RPMI8226 (cell line): Measurements from ENCODE around the gene KCNJ5.
A peak's percentile ranks its signal among the peaks of the same experiment; 100 is the strongest.

Source experiments
- DNase-seq: peaks from one replicate; pipeline ENCODE4 v3.0.0-alpha.2; 2015

The KCNJ5 gene

DNA sequence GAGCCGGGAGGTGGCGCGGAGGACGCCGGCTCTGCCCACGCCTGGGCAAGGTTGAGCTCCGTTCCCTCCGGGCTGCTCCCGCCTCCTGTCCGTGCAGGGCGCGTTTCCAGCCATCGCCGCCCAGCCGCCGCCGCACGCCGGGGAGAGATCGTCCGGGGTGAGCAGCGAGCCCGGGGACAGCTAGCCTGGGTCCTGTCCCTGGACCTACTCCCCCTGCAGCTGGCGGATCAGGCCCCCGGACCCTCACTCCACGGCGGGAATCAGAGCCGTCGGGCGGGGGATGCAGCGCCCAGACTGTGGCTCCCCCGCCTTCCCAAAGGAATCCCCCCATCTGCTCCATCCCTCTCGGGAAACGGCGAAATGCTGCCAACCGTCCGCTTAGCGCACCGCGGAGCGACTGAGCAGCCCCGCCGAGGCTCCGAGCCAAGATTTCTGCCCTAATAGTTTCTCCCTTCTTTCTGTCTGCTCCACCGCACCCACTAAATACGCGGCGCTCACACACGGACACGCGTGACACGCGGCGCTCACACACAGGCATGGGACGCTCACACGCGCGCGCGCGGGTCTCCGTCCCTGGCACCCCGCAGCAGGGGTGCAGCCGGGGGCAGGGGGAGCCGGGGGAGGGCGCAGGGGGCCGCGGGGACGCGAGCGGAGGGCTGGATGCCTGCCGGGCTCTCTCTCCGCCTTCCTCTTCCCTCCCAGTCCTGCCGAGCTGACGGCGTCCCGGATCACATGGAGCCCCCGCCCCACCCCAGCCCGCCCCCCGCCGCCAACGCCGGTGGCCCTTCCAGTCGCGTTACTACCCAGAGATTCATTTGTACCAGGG lies at the start of gene KCNJ5:
TSS of gene KCNJ5 (plus strand) at position 814 of the 826 bp plus-strand sequence. CDS start 19,918 bp downstream, outside the sequence.
- DNase-seq, result no peak

DNA sequence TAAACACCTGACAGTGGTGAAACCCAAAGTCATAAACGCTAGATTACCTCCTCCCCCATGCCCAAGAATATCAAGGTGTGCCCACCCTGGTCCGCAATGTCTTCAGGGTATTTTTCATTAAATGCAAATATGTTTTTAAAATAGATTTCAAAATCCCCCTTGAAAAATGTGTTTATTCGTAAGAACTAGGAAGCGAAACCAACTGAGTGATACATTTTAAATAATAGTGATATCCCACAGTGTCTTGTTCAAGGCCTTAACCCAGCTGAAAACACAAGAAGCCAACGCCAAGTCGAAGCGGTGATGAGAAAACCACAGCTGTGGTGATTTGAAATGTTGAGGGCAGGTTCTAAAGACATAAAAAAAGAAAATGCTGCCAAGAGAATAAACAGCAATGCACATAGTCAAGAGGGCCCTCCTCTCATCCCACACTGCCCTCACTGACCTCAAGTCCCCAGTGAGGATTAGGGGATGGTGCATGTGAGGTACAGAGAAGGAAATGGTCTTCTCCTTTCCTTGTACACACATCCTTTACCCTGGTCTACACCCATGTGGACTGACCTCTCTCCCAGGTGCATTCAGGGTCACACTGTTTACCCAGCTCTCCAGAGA lies 49.6 kb upstream of the KCNJ5 start:
- DNase-seq, result no peak

DNA sequence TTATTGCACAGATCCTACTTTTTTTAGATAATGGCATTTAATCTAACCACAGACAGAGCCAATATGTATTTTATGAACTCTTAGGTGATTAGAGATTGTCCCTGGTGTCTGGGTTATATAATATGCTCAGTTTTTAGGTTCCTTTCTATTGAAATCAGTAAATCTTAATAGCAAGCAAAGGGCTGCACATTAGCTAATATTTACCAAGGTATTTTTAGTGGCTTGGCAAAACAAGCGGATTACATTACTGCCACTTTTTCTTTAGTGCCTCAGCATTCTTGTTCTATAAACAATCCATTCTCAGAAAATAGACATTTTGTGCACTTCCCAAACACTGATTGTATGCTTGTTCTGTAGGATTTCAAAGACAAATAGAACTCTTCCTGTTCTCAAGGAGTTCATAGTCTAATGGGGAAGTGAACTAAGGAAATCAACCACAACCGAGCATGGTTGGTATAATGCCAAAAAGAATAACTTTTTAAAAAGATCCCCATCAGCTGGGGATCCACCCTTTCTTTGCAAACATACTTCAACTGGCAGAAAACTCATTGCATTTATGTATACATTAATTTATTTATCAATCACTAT lies 47.9 kb upstream of the KCNJ5 start:
- DNase-seq, result no peak

DNA sequence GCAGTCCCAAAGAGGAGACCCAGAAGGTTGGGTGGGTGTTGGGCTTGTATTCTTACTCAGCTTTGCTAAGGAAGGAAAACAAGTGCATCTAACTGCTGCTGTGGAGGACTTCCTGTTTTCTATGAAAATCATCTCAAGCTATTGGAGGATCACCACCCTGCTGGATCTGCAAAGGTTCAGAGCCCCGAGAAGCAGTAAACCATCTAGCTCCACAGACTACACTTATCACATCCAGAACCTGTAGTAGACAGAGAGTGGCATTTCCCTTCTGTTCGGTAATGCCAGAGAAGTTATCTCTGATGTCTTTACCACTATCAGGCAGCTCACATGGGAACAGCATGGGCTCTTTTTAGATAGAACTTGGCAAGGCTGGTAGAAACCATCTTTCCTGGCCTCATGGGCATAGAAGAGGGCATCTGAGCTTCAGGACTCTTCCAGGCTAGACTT lies 45.8 kb upstream of the KCNJ5 start:
- DNase-seq, result no peak

DNA sequence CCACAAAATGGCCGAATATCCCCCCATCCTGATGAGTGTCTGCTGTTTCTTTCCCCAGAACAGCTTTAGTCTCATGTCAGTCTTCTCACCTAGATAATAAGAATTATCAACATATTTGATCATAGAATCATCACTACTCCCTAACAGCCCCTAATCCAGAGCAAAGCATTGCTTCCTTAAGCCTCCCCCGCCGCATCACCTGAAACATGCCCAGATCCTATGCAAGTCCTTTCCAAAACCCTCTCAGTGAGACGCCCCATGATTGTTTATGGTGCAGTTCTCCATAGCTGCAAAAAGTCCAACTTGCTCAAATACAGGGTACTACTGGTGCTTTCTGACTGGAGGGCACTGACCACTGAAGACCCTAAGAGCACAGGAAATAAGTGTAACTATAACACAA lies 44.2 kb upstream of the KCNJ5 start:
- no peak for DNase-seq

DNA sequence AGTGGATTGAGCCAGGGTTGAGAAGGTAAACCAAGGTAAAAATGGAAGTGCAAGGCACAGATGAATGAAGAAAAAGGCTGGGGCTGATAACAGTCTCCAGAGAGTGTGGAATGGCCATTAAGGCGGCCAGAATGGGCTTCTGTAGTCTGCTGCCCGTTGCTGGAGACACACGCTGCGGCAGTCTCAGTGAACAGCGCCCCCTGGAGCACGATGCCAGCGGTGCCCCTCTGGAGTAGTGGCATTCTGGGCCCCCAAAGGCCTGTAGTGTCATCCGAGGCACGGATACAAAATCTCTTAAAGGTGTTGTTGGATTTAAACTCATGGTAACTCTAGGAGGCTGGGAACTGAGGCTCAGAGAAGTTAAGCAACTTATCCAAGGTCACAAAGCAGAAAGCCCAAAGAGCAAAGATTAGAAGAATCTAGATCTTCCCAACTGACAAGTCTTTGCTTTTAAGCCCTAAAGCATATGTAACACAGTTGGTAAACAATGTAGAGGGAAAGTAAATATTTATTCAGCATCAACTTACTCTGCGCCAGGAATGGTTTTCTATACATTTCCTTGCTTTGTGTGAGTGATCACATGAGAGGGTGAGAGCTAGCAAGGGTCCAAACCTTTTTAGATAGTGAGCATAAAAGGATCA lies 42.2 kb upstream of the KCNJ5 start:
- peak; percentile 41 for DNase-seq

DNA sequence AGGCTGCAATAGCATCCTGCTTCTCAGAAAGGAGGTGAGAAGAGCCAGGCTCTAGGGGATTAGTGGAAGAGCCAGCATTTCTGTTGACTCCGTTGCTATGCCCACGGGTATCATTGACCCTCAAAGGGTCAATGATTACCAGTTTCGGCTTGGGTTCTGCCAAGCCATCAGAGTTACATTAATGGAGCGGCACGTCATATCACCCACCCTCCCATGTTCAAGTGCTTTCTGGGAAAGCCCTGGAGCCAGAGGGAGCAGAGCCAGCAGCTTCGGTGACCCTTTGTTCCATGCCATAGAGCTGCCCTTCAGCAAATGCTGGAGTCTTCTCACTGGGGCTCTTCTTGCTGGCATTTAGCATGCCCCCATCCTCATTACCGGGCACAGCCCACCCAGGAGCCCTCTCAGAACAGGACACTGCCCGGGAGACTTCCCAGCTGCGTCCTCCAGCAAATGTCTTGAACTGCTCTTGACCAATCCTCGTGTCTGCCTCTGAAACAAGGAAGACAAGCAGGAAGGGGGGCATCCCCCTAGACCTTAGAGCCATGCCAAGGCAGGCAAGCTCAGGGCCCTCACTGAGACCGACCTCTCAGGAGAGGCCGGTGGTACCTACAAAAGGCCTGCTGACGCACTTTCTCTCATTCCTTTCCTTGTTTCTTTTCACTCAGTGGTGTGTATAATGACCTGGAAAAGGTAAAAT lies 38.7 kb upstream of the KCNJ5 start:
- DNase-seq, result no peak

DNA sequence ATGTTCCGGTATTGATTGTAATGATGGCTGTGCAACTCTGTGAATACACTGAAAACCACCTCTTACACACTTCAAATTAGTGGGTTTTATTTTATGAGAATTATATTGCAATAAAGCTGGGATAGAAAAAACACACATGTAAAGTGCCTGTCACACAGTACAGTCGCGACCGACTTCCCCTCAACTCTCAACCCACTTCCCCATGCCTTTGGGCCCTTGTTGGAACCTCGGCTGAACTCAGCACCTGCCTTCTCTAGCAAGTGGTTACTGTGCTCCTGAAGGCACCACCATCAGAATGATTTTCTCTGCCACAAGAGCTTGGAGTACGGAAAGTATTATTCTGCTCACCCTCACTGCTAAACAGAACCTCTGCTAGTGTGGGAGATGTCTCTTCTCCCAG lies 37.6 kb upstream of the KCNJ5 start:
- no peak for DNase-seq

DNA sequence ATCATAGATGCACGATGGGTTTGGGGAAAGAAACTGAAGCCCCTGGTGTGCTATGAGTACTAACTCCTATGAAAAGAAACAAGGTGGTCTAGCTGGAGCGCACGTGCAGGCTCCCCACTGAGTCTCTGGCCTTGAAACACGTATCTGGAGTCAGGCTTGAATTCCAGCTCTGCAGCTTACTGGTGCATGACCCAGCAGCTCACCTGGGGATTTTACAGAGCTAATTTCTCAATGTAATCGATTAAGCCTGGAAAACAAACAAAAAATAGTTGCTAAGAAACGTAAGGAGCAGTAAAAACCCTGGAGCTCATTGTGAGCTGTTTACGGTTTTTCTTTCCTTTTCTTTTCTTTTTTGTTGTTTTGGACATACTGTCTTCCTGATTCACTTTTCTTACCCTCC lies 36.3 kb upstream of the KCNJ5 start:
- DNase-seq, result no peak

DNA sequence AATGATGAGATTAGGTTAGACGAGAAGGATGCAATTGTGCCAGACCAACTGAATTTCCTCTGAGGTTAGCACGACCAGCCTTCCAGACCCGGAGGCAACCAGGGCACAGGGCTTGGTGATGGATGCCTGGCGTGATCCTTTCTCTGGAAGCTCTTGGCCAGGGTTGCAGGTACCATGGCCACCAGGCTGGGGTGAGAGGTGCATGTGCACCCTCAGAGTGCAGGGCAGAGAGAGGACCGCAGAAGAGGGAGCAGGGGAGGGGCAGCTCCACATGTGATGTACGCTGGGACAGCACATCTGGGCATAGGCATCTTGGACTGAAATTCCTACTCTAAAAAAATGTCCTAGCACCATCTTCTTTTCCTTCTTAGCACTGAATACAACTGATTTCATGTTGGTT lies 34.9 kb upstream of the KCNJ5 start:
- no peak for DNase-seq

DNA sequence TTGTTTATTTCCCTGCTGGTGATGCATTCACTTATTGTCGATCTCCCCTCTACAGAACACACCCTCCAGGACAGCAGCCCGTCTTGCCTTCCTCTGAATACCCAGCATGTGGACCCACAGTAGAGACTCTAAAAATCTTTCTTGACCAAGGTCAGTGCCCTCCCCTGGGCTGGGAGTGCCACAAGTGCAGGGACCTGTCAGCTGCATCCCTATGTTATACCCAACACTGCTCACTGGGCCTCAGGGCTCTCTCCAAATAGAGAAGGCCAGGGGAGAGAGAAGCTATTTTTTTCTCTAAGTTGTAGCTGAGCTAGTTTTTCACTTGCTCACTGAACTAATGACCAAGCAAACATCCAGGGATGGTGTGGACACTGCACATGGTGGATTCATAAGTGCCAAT lies 33.8 kb upstream of the KCNJ5 start:
- DNase-seq, result peak; percentile 39

DNA sequence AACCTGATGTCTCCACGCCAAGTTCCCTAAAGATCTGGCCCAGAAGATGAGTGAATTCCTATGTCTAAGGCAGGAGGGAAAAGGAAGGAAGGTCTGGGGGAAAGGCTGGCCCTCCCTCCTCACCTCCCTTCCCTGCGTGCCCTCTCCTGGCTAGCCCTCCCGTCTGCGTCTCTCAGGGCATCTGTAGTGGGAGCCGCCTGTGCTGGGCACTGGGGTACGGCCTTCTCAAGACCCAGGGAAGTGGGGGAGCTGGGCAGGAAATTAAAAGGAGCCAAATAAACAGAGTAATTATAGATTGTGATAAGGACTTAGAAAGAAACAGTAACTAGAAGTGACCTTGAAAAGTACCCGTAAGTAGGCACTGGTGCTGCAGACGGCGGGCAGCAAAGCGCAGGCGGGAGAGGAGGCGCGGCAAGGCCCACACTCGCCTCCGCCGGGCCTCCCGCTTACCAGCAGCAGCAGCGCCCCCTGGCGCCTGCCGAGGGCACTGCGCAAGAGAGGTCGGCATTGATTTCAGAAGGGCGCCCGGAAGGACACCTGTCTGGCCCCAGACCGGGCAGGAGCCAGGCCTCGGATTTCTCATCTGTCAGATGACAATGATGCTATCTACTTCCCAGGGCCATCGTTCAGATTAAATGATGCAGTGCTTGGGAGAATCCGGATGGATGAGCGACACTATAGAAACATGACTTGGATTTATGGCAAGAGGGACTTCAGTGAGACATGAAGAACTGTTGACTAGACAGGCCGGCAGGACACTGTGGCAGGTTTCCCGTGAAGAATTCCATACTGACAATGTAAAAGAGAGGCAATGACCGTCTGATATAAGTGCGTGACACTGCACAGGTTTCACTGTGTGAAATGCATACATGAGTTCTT lies 31.4 kb upstream of the KCNJ5 start:
- peak; percentile 69 for DNase-seq

DNA sequence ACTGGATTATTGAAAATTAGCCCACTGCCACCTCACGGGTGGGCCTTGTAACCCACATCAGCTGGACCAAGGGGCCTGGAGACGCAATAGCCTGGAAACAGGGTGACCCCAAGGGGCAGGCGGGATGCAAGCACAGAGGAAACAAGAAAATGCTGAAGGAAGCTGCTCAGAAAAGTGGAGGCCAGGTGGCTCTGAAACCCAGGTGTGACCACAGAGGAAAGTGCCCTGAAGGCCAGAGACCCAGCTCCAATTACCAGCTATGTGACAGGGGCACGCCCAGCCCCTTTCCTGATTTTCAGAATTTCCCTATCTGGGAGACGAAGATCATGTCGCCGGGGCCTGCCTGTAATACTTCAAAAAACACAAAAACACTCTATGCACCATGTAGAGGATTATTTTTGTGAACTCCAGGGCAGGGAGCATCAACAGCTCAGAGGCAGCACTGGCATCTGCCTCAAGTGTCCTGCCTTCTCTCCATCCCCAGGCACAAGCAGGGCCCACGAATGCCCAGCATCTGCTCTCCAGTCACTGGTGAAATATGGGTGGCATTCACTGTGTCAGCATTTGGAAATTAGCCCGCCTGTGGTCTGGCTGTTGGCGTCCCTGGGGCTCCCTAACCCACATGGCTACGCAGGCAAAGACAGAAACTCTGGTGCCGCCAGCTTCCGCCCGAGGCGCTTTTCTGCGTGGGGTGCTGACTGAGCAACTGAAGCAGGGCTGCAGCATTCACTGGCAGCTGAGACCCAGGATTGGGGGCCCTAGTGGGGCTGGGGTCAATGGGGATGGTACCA lies 30.4 kb upstream of the KCNJ5 start:
- DNase-seq, result peak; percentile 71

DNA sequence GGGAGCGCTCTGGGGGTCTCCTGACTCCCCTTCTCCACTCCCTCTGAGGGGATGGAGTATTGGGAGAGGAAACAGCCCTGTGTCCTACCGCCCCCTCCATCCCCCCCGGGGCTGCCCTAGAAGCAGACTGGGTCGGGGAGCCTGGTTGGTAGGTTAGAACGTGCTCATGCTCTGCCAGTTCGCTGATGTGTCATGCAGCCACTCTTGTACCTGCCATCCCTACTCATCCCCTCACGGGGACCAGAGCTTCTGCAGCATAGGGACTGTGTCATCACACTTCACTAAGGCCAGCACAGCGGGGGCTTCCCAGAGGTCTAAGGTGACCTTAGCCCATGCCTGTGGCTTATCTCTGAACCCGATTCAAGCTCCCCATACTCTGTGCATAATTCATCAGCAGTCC lies 28.8 kb upstream of the KCNJ5 start:
- DNase-seq, result no peak

DNA sequence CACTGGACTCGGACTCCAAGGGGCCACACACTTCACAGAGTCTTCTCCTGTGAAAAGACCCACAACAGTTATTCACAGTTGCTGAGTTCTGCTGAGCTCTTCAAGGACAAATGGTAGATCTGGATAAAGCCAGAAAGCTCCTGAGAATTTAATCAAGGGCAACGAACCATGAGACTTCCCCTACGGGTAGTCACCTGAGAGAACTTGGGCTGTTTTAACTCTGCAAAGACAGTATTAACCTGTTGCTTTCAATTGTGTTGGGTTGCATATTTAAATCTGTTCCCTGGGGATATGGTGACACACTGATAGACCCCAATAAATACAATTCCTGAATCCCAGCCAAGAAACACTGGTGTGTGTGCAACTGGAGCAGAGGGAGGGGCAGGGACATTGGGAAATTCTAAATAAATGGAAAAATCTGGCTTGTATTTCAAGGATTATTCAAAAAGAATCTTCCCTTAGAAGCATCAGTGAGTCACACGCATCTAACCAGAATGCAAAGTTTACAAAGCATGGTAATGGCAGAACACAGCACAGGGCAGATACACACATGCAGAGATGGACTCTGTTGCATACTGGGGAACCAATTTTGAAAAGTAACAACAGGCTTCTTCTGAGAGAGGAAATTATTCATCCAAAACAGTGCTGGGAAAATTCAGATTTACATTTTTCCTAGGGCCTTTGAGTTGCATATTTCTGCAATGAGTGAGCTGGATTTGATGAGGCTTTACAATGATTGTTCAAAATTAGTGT lies 28.1 kb upstream of the KCNJ5 start:
- no peak for DNase-seq

DNA sequence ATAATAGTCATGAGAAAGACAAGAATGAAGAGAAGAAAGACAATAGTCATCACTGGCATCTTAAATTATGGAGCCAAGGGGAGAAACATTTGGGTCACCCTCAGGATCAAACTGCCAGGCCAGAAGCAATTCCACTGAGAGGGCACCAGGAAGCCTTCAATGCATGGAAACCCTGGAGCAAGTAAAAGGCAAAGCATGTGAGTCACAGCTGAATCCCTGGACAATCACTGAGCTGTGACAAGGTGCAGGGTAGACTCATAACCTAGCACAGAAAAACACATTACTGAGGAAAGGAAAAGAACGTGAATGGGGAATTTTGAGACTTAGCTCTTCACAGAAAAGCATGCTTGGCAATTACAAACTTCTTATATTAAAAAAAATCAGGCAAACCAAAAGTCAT lies 25.7 kb upstream of the KCNJ5 start:
- DNase-seq, result no peak

DNA sequence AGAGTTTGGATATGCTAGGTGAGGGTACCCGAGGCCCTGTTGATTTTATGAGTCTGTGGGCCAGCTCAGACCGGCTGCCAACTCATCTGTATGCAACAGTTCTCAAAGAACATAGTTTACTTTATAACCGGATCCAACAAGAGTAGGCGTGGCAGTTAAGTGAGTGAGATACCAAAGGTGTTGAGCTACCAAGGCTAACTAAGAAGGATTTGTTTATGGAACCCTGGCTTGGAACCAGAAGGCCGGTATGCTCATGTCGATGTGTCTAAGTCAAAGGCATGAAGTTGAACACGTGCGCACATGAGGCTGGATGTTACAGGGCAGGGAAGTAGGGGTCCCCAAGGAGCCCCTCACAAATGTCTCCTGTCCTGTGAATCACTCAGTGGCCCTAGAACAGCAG lies 23.9 kb upstream of the KCNJ5 start, which contains the start of gene KCNJ1:
TSS of gene KCNJ1 (minus strand) at position 20 of the 400 bp plus-strand sequence. CDS start 27,053 bp downstream, outside the sequence.
- no peak for DNase-seq

DNA sequence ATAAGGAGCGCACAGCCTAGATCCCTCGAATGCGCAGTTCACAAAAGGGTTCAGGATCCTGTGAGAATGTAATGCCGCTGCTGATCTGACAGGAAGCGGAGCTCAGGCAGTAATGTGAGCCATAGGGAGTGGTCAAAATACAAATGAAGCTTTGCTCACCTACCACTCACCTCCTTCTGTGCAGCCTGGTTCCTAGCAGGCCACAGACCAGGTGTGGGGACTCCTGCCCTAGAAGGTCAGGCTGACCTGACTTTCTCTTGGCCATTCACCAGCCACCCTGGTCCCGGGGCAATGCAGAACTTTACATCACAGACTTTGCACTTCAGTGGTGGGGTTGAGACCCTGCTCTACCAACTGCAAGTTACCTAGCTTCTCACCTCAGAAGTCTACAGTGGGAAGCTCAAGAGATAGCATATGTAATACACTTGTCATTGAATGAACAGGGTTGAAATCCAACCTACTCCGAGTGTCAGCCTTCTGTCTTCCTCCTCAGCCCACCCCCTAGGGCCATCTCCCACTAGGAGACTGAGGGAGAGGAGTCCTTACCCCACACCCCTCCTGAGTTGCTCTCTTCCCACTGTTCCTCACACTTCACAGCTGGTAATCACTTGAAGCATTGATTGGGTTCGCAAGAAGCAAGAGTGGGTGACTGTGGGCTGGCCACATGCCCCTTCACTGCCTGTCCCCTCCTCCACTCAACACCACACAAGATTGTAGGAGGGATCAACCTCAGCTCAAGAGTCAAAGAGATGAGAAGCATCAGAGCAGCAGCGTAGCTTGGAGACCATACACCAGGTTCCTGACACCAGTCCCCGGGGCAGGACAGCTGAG lies 22.1 kb upstream of the KCNJ5 start:
- no peak for DNase-seq

DNA sequence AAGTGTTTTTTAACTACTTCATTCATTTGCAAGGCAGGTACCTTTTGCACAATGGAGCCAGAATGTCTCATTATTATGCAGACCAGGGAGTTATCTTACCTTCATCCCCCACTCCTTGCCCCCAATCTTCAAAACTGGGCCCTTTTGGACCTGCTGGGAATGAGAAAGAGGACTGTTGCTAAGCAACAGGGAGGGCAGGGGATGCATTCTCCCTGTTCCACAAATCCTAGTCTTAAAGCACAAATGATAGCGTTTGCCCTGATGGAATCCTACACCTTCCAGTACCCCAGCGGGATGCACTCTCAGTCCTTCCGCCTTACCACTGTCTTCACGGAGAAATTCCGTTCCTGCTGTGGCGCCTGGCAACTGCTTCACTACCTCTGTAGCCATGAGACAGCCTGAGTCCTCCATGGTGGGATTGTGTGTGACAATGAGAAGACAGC lies 20.0 kb upstream of the KCNJ5 start:
- no peak for DNase-seq
